MM.1S (cell line): ENCODE data around the gene MYO16.

Source experiments
- CTCF ChIP-seq: fragments of 300-600 bp; sonication (generic); IDR thresholded peaks from 2 replicates; pipeline ENCODE4 v1.5.1; 2016; ENCODE audit warnings: antibody characterized with exemption, low read length, mixed read lengths
- EZH2phosphoT487 ChIP-seq: fragments of 300-600 bp; sonication (generic); IDR thresholded peaks from 2 replicates; pipeline ENCODE4 v1.6.1; 2018; ENCODE audit warnings: antibody characterized with exemption, low read length

- TF ChIP-seq CTCF (no peak), EZH2phosphoT487 (no peak)
Measured at GRCh38 chr13:108962654-108963053, 333.2 kb downstream of the MYO16 start.
